Ectodermal cell (in vitro differentiated cells): ENCODE results near the gene P3H1.

Source experiments
- H3K27ac ChIP-seq: 2 replicates; pipeline ENCODE4 v1.7.0; 2013; ENCODE audit warnings: mild to moderate bottlenecking, low read depth, low read length; ENCODE audit not compliant: insufficient read depth, poor library complexity, severe bottlenecking
- H3K27me3 ChIP-seq: 2 replicates; pipeline ENCODE4 v1.7.0; 2013; ENCODE audit warnings: mild to moderate bottlenecking, low read length; ENCODE audit not compliant: insufficient read depth, control insufficient read depth, poor library complexity, severe bottlenecking
- H3K36me3 ChIP-seq: one replicate; pipeline ENCODE4 v1.7.0; 2013; ENCODE audit warnings: low read length; ENCODE audit not compliant: control insufficient read depth, insufficient read depth
- H3K4me1 ChIP-seq: one replicate; pipeline ENCODE4 v1.7.0; 2013; ENCODE audit warnings: low read length; ENCODE audit not compliant: control insufficient read depth, insufficient read depth
- H3K4me3 ChIP-seq: 2 replicates; pipeline ENCODE4 v1.7.0; 2013; ENCODE audit warnings: low read depth, low read length, control low read depth; ENCODE audit not compliant: insufficient read depth
- H3K9me3 ChIP-seq: 2 replicates; pipeline ENCODE4 v1.7.0; 2013; ENCODE audit warnings: mild to moderate bottlenecking, low read length, moderate library complexity; ENCODE audit not compliant: control insufficient read depth
- WGBS, 2 experiments: methylation state at CpG; one replicate each; pipeline ENCODE4 v1.1.7; 2013; ENCODE audit warnings: missing lambda C conversion rate in 2 of 2; 5-methylcytosine and 5-hydroxymethylcytosine counted together

The P3H1 gene

DNA sequence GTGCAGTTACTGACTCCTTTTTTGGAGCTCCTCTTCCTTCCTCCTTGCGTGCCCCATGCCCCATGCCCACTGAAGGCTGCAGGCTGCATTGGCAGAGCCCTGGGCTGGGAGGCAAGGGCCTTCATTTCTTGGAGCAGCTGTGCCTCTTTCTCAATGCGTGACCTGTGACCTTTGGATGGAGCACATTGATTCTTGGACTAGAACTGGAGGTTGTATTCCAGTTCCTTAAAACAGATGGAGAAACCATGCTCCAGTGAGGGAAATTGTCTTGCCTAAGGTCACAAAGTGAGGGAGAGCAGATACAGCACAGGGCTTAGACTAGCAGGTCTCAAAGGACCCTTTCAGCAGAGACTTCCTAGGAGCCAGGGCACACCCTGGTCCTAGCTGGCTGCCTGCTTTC, 27.0 kb upstream of the P3H1 start:
- no peaks in the 10 kb centered on the region for H3K27me3 ChIP-seq
- no peak overlapping the region for H3K4me3 ChIP-seq
- 95 to 96% methylated on average over 2 of the region's 2 CpGs for WGBS, 2 experiments
- no peaks in the 10 kb centered on the region for H3K9me3 ChIP-seq
- H3K36me3 ChIP-seq = no peaks in the 10 kb centered on the region
- H3K27ac ChIP-seq = no peak overlapping the region
- no peaks in the 10 kb centered on the region for H3K4me1 ChIP-seq

DNA sequence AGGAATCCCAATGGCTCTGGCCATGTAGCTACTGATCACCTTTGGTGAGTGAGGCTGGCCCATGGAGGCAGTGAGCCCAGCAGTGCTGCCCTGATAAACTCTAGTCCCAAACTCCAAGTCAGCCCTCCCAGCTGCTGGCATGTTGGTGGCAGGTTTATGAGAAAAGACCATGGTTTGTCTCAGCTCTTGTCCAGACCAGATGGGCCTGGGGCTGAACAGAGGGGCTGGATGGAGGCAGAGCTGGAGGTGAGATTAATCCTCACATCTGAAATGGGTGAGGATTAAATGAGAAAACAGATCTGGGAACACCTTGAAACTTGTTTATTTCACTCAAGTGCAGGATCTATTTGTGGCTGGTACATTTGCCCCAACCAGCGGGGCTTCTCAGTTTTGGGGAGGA, 21.2 kb upstream of the P3H1 start:
- Histone ChIP-seq H3K27me3 (no peaks in the 10 kb centered on the region), H3K27ac (no peak overlapping the region), H3K4me1 (peaks cover 4% of the 10 kb centered on the region), H3K4me3 (no peak overlapping the region), H3K9me3 (no peaks in the 10 kb centered on the region), H3K36me3 (no peaks in the 10 kb centered on the region)
- 90 to 98% methylated on average over 1 of the region's 1 CpG for WGBS, 2 experiments

DNA sequence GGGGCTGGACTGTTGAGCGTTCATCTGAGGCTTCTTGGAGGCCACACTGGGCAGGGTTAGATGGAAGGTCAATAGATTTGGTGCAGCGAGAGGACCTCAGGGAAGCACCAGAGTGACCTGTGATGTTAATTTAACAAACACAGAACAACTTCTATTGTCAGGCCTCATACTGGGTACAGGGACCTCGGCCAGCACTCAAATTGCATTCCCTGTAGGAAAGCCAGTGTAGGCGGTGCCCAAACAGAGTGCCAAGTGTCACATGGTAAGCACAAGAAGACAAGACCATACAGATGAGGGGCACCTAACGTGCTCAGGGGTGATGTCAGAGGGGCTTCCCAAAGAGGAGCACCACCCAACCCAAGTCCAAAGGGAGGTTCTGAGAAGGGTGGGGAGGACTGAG, 19.3 kb upstream of the P3H1 start:
- 88 to 91% methylated on average over 5 of the region's 5 CpGs for WGBS, 2 experiments
- H3K4me3 ChIP-seq = no peak overlapping the region
- no peaks in the 10 kb centered on the region for H3K27me3 ChIP-seq
- H3K9me3 ChIP-seq = no peaks in the 10 kb centered on the region
- no peaks in the 10 kb centered on the region for H3K36me3 ChIP-seq
- no peak overlapping the region for H3K27ac ChIP-seq
- peaks cover 4% of the 10 kb centered on the region for H3K4me1 ChIP-seq

DNA sequence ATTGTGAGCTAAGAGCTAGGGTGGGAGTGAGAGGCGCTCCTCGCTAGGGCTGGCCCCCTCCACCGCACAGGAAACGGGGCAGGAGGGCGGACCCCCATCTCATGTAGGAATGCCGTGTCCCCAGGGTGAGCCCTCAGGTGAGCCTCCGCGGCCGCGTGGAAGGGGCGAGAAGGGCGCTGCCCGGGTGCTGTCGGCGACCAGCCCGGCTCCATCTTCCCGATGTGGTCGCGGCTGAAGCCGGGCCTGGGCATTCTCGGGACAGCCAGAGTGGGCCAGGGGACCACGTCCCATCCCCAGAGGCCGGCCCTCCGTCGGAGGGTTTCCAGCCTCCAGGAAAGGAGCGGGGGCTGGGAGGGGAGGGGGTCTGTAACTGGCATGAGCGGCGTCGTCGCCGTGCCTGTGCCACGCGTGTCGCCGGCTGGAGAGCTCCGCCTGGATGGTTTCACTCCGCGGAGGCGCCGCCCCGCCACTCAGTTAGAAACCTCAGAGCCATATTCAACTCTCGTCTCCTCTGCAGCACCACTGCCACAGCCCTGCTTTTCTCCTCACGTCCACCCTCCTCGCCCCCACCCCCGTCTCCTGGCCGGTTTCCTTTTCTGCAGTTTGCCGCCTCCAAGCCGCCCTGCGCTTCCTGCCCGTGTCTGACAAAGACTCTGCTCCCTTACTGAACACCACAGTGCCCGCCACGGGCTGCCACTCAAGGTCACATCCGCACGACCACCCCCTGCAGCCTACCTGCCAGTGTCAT, 18.3 kb upstream of the P3H1 start, which contains the start of gene TMEM269:
Gene TMEM269, plus strand, starts transcription at position 46 of the 748 bp plus-strand sequence. CDS start 4,903 bp downstream, outside the sequence.
- 90% methylated on average over 54 of the region's 54 CpGs for WGBS, 2 experiments
- Histone ChIP-seq H3K36me3 (peaks cover 6% of the 10 kb centered on the region), H3K27me3 (no peaks in the 10 kb centered on the region), H3K4me3 (no peak within 1 kb of the TSS), H3K9me3 (no peaks in the 10 kb centered on the region), H3K27ac (no peak within 1 kb of the TSS), H3K4me1 (peaks cover 4% of the 10 kb centered on the region)

DNA sequence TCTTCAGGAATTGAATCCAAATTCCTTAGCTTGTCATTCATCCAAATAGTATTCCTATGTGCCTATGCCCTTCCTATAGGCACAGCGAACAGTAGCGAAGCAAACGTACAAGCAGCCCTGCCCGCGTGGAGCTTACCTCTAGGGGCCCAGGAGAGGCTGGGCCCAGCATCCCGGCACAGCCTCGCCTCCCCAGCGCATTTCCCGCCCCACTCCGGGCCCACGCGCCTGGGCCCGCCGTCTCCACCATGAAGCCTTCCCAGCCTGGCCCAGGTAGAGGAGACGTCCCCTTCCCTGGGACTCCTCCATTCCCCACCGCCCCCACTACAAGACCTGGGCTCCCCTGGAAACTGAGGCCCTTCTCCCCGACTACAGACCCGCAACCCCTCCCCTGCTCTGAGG, 17.7 kb upstream of the P3H1 start:
- WGBS, 2 experiments = 94 to 95% methylated on average over 18 of the region's 18 CpGs
- Histone ChIP-seq H3K4me3 (no peak overlapping the region), H3K4me1 (peaks cover 4% of the 10 kb centered on the region), H3K27me3 (no peaks in the 10 kb centered on the region), H3K9me3 (no peaks in the 10 kb centered on the region), H3K36me3 (peaks cover 10% of the 10 kb centered on the region), H3K27ac (no peak overlapping the region)

DNA sequence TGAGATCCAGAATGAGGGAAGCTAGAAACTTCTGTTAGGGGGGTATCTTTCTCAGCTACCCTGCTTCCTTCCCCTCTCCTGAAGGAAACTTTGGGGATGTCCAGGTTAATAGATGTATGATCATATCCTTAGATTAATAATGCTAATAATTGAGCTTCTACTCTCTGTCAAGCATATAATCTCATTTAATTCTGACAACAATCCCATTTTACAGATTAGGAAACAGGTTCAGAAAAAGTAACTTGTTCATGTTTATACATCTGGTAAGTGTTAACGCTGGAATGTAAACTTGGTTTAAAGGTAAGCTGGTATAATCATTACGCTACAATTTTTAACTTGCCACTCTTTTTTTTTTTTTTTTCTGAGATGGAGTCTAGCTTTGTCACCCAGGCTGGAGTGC, 16.3 kb upstream of the P3H1 start:
- H3K4me1 ChIP-seq = peaks cover 4% of the 10 kb centered on the region
- no peaks in the 10 kb centered on the region for H3K27me3 ChIP-seq
- no peak overlapping the region for H3K4me3 ChIP-seq
- WGBS, 2 experiments = 97% methylated on average over 2 of the region's 2 CpGs; no CpG with 5 or more reads in 1 of the 2 experiments
- H3K27ac ChIP-seq = no peak overlapping the region
- H3K9me3 ChIP-seq = no peaks in the 10 kb centered on the region
- H3K36me3 ChIP-seq = peaks cover 16% of the 10 kb centered on the region

DNA sequence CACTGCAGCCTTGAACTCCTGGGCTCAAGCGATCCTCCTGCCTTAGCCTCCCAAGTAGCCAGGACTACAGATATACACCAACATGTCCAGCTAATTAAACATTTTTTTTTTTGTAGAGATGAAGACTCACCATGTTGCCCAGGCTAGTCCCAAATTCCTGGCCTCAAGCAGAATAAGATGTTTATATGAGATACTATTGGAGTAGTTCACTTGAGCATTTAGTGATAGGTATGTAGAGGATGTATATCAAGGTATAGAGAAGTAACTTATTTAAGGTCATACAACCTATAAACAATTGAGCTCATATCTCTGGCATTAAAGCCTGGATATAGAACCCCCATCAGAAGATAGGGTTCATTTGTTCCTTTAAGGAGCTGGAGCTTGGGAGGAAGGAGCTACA, 13.3 kb upstream of the P3H1 start:
- H3K36me3 ChIP-seq = peaks cover 29% of the 10 kb centered on the region
- 100% methylated on average over 1 of the region's 1 CpG for WGBS, 2 experiments
- no peak overlapping the region for H3K27ac ChIP-seq
- H3K4me3 ChIP-seq = no peak overlapping the region
- H3K9me3 ChIP-seq = no peaks in the 10 kb centered on the region
- no peaks in the 10 kb centered on the region for H3K4me1 ChIP-seq
- H3K27me3 ChIP-seq = no peaks in the 10 kb centered on the region

DNA sequence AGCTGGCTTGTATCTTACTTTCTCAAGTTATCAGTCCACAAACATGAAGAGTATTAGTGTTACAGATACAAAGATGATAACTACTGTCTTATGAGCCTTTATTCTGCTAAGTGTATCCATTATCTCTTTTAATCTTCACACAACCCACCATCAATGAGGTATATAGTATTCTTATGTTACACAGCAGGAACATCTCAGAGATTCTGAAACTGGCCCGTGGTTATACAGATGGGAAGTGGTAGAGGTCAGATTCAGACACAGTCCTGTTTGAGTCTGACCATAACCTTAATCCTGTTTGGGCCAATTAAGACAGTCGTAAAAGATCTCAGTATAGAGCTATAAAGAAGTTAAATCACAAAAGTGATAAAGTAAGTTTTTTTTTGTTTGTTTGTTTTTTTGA, 12.9 kb upstream of the P3H1 start:
- Histone ChIP-seq H3K9me3 (no peaks in the 10 kb centered on the region), H3K36me3 (peaks cover 33% of the 10 kb centered on the region), H3K27me3 (no peaks in the 10 kb centered on the region), H3K4me1 (no peaks in the 10 kb centered on the region), H3K4me3 (no peak overlapping the region), H3K27ac (no peak overlapping the region)
- 99 to 100% methylated on average over 2 of the region's 2 CpGs for WGBS, 2 experiments

DNA sequence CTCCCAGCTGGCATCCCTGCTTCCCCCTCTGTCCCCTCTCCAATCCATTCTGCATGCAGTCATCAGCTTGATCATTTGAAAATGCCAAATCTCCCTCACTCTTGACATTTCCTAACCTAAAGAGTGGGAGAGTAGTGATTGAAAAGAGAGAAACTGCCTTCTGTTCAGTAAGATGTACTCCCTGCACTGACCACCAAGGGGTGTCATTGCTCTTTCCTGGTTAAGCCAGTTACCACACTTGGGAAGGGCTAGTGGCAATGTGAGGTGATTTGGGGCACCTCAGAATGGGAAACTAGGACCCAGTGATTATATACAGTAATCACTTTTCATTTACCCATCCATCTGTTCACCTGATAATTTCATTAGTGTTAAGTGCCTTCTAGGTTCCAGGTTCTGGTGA, 11.0 kb upstream of the P3H1 start:
- Histone ChIP-seq H3K4me1 (no peaks in the 10 kb centered on the region), H3K4me3 (no peak overlapping the region), H3K27me3 (no peaks in the 10 kb centered on the region), H3K36me3 (peaks cover 37% of the 10 kb centered on the region), H3K9me3 (no peaks in the 10 kb centered on the region), H3K27ac (no peak overlapping the region)

DNA sequence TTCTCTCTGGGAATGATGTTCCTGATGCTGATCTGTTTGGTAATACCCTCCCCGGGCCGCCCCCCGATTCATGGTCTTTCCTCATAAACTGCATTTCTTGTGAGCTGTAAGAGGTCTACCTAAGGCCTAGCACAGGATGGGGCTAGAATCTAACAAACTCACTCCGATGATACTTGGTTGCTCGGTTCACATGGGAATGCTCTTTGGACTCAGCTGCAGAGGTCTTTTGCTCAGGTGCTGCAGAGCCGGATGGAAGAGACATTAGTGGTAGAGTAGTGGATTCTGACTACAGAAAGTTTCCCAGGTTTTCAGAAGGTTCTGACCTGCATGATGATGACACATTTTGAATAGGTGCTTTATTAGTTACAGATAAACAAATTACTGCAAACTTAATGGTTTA, 9.7 kb upstream of the P3H1 start:
- H3K27me3 ChIP-seq = no peaks in the 10 kb centered on the region
- WGBS, 2 experiments = 96% methylated on average over 6 of the region's 6 CpGs
- no peaks in the 10 kb centered on the region for H3K4me1 ChIP-seq
- H3K4me3 ChIP-seq = no peak overlapping the region
- H3K27ac ChIP-seq = no peak overlapping the region
- no peaks in the 10 kb centered on the region for H3K9me3 ChIP-seq
- peaks cover 37% of the 10 kb centered on the region for H3K36me3 ChIP-seq
